ENCODE data around the gene MPHOSPH9. TPM values are rescaled to one million over a fixed set of nuclear protein-coding genes. Genes with fewer than 3 reads are reported as not detected.
A peak's percentile ranks its signal among the peaks of the same experiment; 100 is the strongest.

MPHOSPH9 gene
- total and polyA plus RNA-seq, 2 donors (not counting 1 experiment from before 2014, with no cell fraction given): 17.2 to 50.5 TPM

- H2AFZ ChIP-seq (ENCODE audit: low read length): no peak overlapping the region
- no peak for TF ChIP-seq EZH2 (IDR thresholded peaks at IDR 0.05; ENCODE audit: low read length, missing control alignments)
- no peak for DNase-seq (ENCODE audit: low read depth in 2 of 2)
- H3K9me3 ChIP-seq (ENCODE audit: control insufficient read depth, insufficient read depth, low read depth, low read length): no peaks in the 10 kb centered on the region
- H3K36me3 ChIP-seq (ENCODE audit: control insufficient read depth, insufficient read depth, low read length): no peaks in the 10 kb centered on the region
- no peak overlapping the region for H3K4me2 ChIP-seq (ENCODE audit: extremely low read depth, insufficient read depth, low read length)
- no peaks in the 10 kb centered on the region for H4K20me1 ChIP-seq (ENCODE audit: control insufficient read depth, extremely low read depth, insufficient read depth, low read length)
- H3K27ac ChIP-seq (ENCODE audit: insufficient read depth, low read length): no peak overlapping the region
- H3K9ac ChIP-seq (ENCODE audit: insufficient read depth, low read length): no peak overlapping the region
- H3K4me3 ChIP-seq (replicated peaks in 1 of 4; ENCODE audit: control extremely low read depth in 1 of 4, insufficient read depth in 1 of 4, low read depth in 3 of 4, low read length in 4 of 4): no peak overlapping the region
- peaks cover 4% of the 10 kb centered on the region for H3K4me1 ChIP-seq (ENCODE audit: control insufficient read depth, extremely low read depth, insufficient read depth, low read length)
- no peaks in the 10 kb centered on the region for H3K27me3 ChIP-seq (ENCODE audit: control insufficient read depth, insufficient read depth, low read length)
- H3K79me2 ChIP-seq (ENCODE audit: control insufficient read depth, insufficient read depth, low read length): peaks cover 22% of the 10 kb centered on the region
Observed at GRCh38 chr12:123238961-123239360, 6.0 kb upstream of the MPHOSPH9 start.

- Histone ChIP-seq H3K27ac (ENCODE audit: insufficient read depth, low read length) (no peak overlapping the region), H3K9ac (ENCODE audit: insufficient read depth, low read length) (no peak overlapping the region), H3K27me3 (ENCODE audit: control insufficient read depth, insufficient read depth, low read length) (no peaks in the 10 kb centered on the region), H3K4me3 (replicated peaks in 1 of 4; ENCODE audit: control extremely low read depth in 1 of 4, insufficient read depth in 1 of 4, low read depth in 3 of 4, low read length in 4 of 4) (no peak overlapping the region), H3K4me1 (ENCODE audit: control insufficient read depth, extremely low read depth, insufficient read depth, low read length) (peaks cover 4% of the 10 kb centered on the region), H4K20me1 (ENCODE audit: control insufficient read depth, extremely low read depth, insufficient read depth, low read length) (no peaks in the 10 kb centered on the region), H3K79me2 (ENCODE audit: control insufficient read depth, insufficient read depth, low read length) (peaks cover 25% of the 10 kb centered on the region), H3K36me3 (ENCODE audit: control insufficient read depth, insufficient read depth, low read length) (no peaks in the 10 kb centered on the region), H2AFZ (ENCODE audit: low read length) (no peak overlapping the region), H3K9me3 (ENCODE audit: control insufficient read depth, insufficient read depth, low read depth, low read length) (no peaks in the 10 kb centered on the region), H3K4me2 (ENCODE audit: extremely low read depth, insufficient read depth, low read length) (no peak overlapping the region)
- DNase-seq (ENCODE audit: low read depth in 2 of 2): no peak
- TF ChIP-seq EZH2 (IDR thresholded peaks at IDR 0.05; ENCODE audit: low read length, missing control alignments): no peak
Observed at GRCh38 chr12:123238330-123238682, 5.4 kb upstream of the MPHOSPH9 start.

GRCh38 chr12:123237646-123238329 lies 4.8 kb upstream of the MPHOSPH9 start:
- DNase-seq (ENCODE audit: low read depth in 2 of 2): peak; percentile 50 to 77
- H3K4me1 ChIP-seq (ENCODE audit: control insufficient read depth, extremely low read depth, insufficient read depth, low read length): peaks cover 4% of the 10 kb centered on the region
- H3K4me2 ChIP-seq (ENCODE audit: extremely low read depth, insufficient read depth, low read length): no peak overlapping the region
- no peak overlapping the region for H3K9ac ChIP-seq (ENCODE audit: insufficient read depth, low read length)
- H3K27ac ChIP-seq (ENCODE audit: insufficient read depth, low read length): no peak overlapping the region
- no peak overlapping the region for H3K4me3 ChIP-seq (replicated peaks in 1 of 4; ENCODE audit: control extremely low read depth in 1 of 4, insufficient read depth in 1 of 4, low read depth in 3 of 4, low read length in 4 of 4)
- H3K9me3 ChIP-seq (ENCODE audit: control insufficient read depth, insufficient read depth, low read depth, low read length): no peaks in the 10 kb centered on the region
- H3K79me2 ChIP-seq (ENCODE audit: control insufficient read depth, insufficient read depth, low read length): peaks cover 26% of the 10 kb centered on the region
- TF ChIP-seq CTCF (conservative IDR thresholded peaks at IDR 0.05 in 1 of 2, IDR thresholded peaks at IDR 0.05 in 1 of 2; ENCODE audit: low read depth in 1 of 2, low read length in 2 of 2) (peak; percentile 66 to 72), EZH2 (IDR thresholded peaks at IDR 0.05; ENCODE audit: low read length, missing control alignments) (no peak)
- no peaks in the 10 kb centered on the region for H3K27me3 ChIP-seq (ENCODE audit: control insufficient read depth, insufficient read depth, low read length)
- no peaks in the 10 kb centered on the region for H4K20me1 ChIP-seq (ENCODE audit: control insufficient read depth, extremely low read depth, insufficient read depth, low read length)
- no peak overlapping the region for H2AFZ ChIP-seq (ENCODE audit: low read length)
- H3K36me3 ChIP-seq (ENCODE audit: control insufficient read depth, insufficient read depth, low read length): no peaks in the 10 kb centered on the region
